A673 (cell line): Measurements from ENCODE around the gene CDC42BPB. TPM values are rescaled to one million over a fixed set of nuclear protein-coding genes. Genes with fewer than 3 reads are reported as not detected.

Experiments used
- BruUV-seq: library from RNA; stranded (reverse); fragments of 400-500 nt; replicated peaks from 2 replicates; lab custom pipeline; 2021; lab: Mats Ljungman, UMichigan
- CTCF ChIA-PET: fragments of 300-600 bp; sonication (Branson Sonifier 250); formaldehyde crosslinking; loops from one replicate; lab custom pipeline; 2022; ENCODE audit warnings: antibody characterized with exemption; lab: Charles Lee
- POLR2A ChIA-PET: fragments of 300-600 bp; sonication (Branson Sonifier 250); formaldehyde crosslinking; loops from one replicate; lab custom pipeline; 2022; ENCODE audit warnings: antibody characterized with exemption; ENCODE audit not compliant: low non-redundant PET; lab: Charles Lee
- DNase-seq: peaks from one replicate; pipeline ENCODE4 v3.0.0-alpha.2; 2015; ENCODE audit warnings: low spot score
- H3K27ac ChIP-seq: fragments of 200-600 bp; sonication (generic); 2 replicates; pipeline ENCODE4 v1.5.1; 2016; ENCODE audit warnings: mixed run types, low read depth, mild to moderate bottlenecking, mixed read lengths, antibody characterized with exemption, low read length; ENCODE audit not compliant: poor library complexity, severe bottlenecking
- H3K27me3 ChIP-seq: fragments of 200-600 bp; sonication (generic); replicated peaks from 2 replicates; pipeline ENCODE4 v1.6.1; 2017; ENCODE audit warnings: mixed run types, low read depth, mild to moderate bottlenecking, mixed read lengths, antibody characterized with exemption, low read length; ENCODE audit not compliant: insufficient read depth, poor library complexity
- H3K36me3 ChIP-seq: fragments of 200-600 bp; sonication (generic); 2 replicates; pipeline ENCODE4 v1.6.1; 2016; ENCODE audit warnings: mixed run types, mild to moderate bottlenecking, mixed read lengths, antibody characterized with exemption, low read length; ENCODE audit not compliant: insufficient read depth, poor library complexity, severe bottlenecking
- H3K4me1 ChIP-seq: fragments of 200-600 bp; sonication (generic); 2 replicates; pipeline ENCODE4 v1.6.1; 2017; ENCODE audit warnings: mixed run types, mild to moderate bottlenecking, mixed read lengths, antibody characterized with exemption, low read length; ENCODE audit not compliant: insufficient read depth, poor library complexity, severe bottlenecking
- H3K4me3 ChIP-seq: fragments of 200-600 bp; sonication (generic); 2 replicates; pipeline ENCODE4 v1.5.1; 2016; ENCODE audit warnings: low read depth, mixed run types, mild to moderate bottlenecking, mixed read lengths, low read length; ENCODE audit not compliant: poor library complexity, severe bottlenecking
- H3K9me3 ChIP-seq: fragments of 200-600 bp; sonication (generic); 2 replicates; pipeline ENCODE4 v1.6.1; 2016; ENCODE audit warnings: mixed run types, low read depth, mild to moderate bottlenecking, mixed read lengths, antibody characterized with exemption, low read length; ENCODE audit not compliant: poor library complexity, severe bottlenecking
- EZH2 ChIP-seq: fragments of 200-600 bp; sonication (generic); IDR thresholded peaks from 2 replicates; pipeline ENCODE4 v1.6.1; 2017; ENCODE audit warnings: borderline replicate concordance, low read depth, mild to moderate bottlenecking, mixed read lengths, antibody characterized with exemption, low read length; ENCODE audit not compliant: poor library complexity, severe bottlenecking
- intact Hi-C: fragments of 100-400 bp; cut with micrococcal nuclease; formaldehyde crosslinking; loops from one replicate; pipeline ENCODE4 v1.10.0; 2022; ENCODE audit not compliant: unreplicated experiment
- total RNA-seq: library from RNA; stranded (reverse); gene quantifications from 2 replicates; pipeline ENCODE4 v1.2.3, GENCODE V29; 2021
- TF ChIP-seq, protein P1 (sequence below): fragments of 300-800, 200-600 bp; sonication (generic); conservative IDR thresholded peaks from 2 replicates; pipeline ENCODE4 v1.5.1; 2017; ENCODE audit warnings: low read depth, mild to moderate bottlenecking, antibody characterized with exemption, low read length, moderate library complexity, mixed read lengths

CDC42BPB gene
- total RNA-seq, 1 experiment from 2014 or later: 103 TPM

GRCh38 chr14:103097244-103097993 lies 40.1 kb upstream of the CDC42BPB start:
- DNase-seq: no peak
- CTCF ChIA-PET: no interaction called here
- no peak overlapping the region for H3K4me3 ChIP-seq
- no peaks in the 10 kb centered on the region for H3K36me3 ChIP-seq
- intact Hi-C loops: no loop called here
- no peak overlapping the region for H3K27ac ChIP-seq
- no TSS peak for BruUV-seq
- TF ChIP-seq, protein P1, sequence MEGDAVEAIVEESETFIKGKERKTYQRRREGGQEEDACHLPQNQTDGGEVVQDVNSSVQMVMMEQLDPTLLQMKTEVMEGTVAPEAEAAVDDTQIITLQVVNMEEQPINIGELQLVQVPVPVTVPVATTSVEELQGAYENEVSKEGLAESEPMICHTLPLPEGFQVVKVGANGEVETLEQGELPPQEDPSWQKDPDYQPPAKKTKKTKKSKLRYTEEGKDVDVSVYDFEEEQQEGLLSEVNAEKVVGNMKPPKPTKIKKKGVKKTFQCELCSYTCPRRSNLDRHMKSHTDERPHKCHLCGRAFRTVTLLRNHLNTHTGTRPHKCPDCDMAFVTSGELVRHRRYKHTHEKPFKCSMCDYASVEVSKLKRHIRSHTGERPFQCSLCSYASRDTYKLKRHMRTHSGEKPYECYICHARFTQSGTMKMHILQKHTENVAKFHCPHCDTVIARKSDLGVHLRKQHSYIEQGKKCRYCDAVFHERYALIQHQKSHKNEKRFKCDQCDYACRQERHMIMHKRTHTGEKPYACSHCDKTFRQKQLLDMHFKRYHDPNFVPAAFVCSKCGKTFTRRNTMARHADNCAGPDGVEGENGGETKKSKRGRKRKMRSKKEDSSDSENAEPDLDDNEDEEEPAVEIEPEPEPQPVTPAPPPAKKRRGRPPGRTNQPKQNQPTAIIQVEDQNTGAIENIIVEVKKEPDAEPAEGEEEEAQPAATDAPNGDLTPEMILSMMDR: no peak
- no peak for TF ChIP-seq EZH2
- H3K27me3 ChIP-seq: peaks cover 6% of the 10 kb centered on the region
- no peaks in the 10 kb centered on the region for H3K9me3 ChIP-seq
- no peaks in the 10 kb centered on the region for H3K4me1 ChIP-seq
- POLR2A ChIA-PET: no interaction called here

DNA sequence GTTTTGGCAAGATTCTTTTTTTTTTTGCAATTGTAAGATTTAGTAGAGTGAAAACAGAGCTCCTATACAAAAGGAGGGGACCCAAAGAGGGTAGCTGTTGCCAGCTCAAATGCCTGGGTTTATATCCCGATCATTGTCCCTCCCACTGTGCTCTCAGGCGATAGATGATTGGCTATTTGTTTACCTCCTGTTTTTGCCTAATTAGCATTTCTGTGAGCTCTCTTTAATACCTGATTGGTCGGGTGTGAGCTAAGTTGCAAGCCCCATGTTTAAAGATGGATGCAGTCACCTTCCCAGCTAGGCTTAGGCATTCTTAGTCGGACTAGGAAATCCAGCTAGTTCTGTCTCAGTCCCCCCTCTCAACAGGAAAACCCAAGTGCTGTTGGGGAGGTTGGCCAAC lies 39.0 kb upstream of the CDC42BPB start:
- intact Hi-C loops: no loop called here
- Histone ChIP-seq H3K27ac (no peak overlapping the region), H3K27me3 (no peaks in the 10 kb centered on the region), H3K4me1 (peaks cover under 1% of the 10 kb centered on the region), H3K36me3 (no peaks in the 10 kb centered on the region), H3K9me3 (no peaks in the 10 kb centered on the region), H3K4me3 (no peak overlapping the region)
- ChIA-PET CTCF (interaction anchor here (0.7 to 1.6 kb wide), 2 partner anchors 8 to 521 kb away, joined by 4 to 6 read pairs; no protein-coding TSS in a partner anchor), POLR2A (no interaction called here)
- TF ChIP-seq EZH2: no peak
- TF ChIP-seq, protein P1: no peak
- no TSS peak for BruUV-seq
- no peak for DNase-seq

DNA sequence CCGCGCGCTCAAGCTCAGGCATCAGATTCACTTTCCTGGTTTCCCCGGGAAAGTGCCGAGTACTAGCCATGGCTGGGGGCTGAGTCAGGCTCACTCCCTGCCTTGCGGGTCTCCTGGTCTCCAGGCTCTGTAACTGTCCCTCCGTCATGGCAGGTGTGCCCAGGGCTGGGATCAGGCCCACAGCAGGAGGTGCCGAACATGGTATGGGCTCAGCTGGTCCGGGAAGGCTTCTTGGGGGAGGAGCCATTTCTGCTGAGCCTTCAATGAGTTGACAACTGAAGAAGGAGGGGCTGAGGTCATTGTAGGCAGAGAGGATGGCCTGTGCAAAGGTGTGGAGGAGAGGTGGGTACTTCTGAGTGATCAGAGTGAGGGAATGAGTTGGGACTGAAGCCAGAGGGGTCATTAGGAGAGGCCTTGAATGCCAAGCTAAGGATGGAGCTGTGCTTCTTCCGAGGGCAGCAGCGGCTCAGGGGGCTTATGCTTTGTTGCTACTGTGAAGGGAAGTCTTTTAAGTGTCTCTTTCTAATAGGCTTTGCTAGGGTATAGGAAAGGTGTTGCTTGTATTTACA lies 37.9 kb upstream of the CDC42BPB start:
- BruUV-seq: no TSS peak

More for the DNA sequence above, 37.9 kb upstream of the CDC42BPB start:
- H3K4me3 ChIP-seq: no peak overlapping the region
- intact Hi-C loops: no loop called here
- POLR2A ChIA-PET: no interaction called here
- CTCF ChIA-PET: interaction anchor here (1.6 kb wide), 1 partner anchor 10 kb away, joined by 6 read pairs; no protein-coding TSS in a partner anchor
- no peak for TF ChIP-seq EZH2
- TF ChIP-seq, protein P1: no peak
- DNase-seq: no peak
- H3K27me3 ChIP-seq: no peaks in the 10 kb centered on the region
- H3K4me1 ChIP-seq: peaks cover 3% of the 10 kb centered on the region
- H3K9me3 ChIP-seq: no peaks in the 10 kb centered on the region
- no peaks in the 10 kb centered on the region for H3K36me3 ChIP-seq
- no peak overlapping the region for H3K27ac ChIP-seq
